GM12878 (cell line): ENCODE data around the gene POLR1F. TPM values are rescaled to one million over a fixed set of nuclear protein-coding genes. Genes with fewer than 3 reads are reported as not detected.

Source experiments
- ATAC-seq: fragments of 200-7000 bp; cut with Tn5 transposase; 3 replicates; pipeline ENCODE4 v1.9.1; 2020; ENCODE audit warnings: mild to moderate bottlenecking, moderate library complexity
- BruUV-seq: library from RNA; stranded (reverse); fragments of 400-500 nt; replicated peaks from 2 replicates; lab custom pipeline; 2021; lab: Mats Ljungman, UMichigan
- CTCF ChIA-PET: fragments of 300-600 bp; sonication (Branson Sonifier 250); formaldehyde crosslinking; extraction: SDS; loops from one replicate; lab custom pipeline; 2021; ENCODE audit warnings: inconsistent platforms; lab: Yijun Ruan, JAX
- POLR2A ChIA-PET: fragments of 350-600 bp; formaldehyde crosslinking; extraction: SDS; loops from one replicate; lab custom pipeline; 2021; ENCODE audit warnings: inconsistent platforms; lab: Charles Lee
- RAD21 ChIA-PET: fragments of 300-600 bp; sonication (Branson Sonifier 250); formaldehyde crosslinking; loops from one replicate; lab custom pipeline; 2023; ENCODE audit warnings: antibody characterized with exemption; ENCODE audit not compliant: unreplicated experiment; lab: Charles Lee
- SMC1A ChIA-PET: fragments of 300-600 bp; sonication (Branson Sonifier 250); formaldehyde crosslinking; loops from one replicate; lab custom pipeline; 2023; ENCODE audit not compliant: unreplicated experiment, uncharacterized antibody; lab: Charles Lee
- DNase-seq: peaks from one replicate; pipeline ENCODE4 v3.0.0-alpha.2; 2011; ENCODE audit warnings: low read depth, low spot score
- FAIRE-seq: peaks from 3 replicates; lab custom pipeline; 2011; peaks lifted over from hg19 to GRCh38; lab: Jason Lieb, UNC
- H2AFZ ChIP-seq: 2 replicates; pipeline ENCODE4 v1.6.0; 2011; ENCODE audit warnings: low read depth, low read length, control low read depth; ENCODE audit not compliant: control insufficient read depth
- H3K27ac ChIP-seq: 2 replicates; pipeline ENCODE4 v1.5.1; 2011; ENCODE audit warnings: control low read depth; ENCODE audit not compliant: control insufficient read depth, insufficient read depth
- H3K27me3 ChIP-seq, 2 experiments: replicated peaks in 1 of 2; 2 replicates each; pipeline versions ENCODE4 v1.6.0 to v1.6.1; 2011; ENCODE audit warnings: low read length in 1 of 2; ENCODE audit not compliant: control insufficient read depth in 2 of 2, insufficient read depth in 2 of 2
- H3K36me3 ChIP-seq, 2 experiments: 2 replicates each; pipeline ENCODE4 v1.5.1; 2011; ENCODE audit warnings: low read length in 1 of 2; ENCODE audit not compliant: control insufficient read depth in 2 of 2, insufficient read depth in 2 of 2
- H3K4me1 ChIP-seq: 2 replicates; pipeline ENCODE4 v1.6.1; 2011; ENCODE audit warnings: mild to moderate bottlenecking, low read length, moderate library complexity, mixed read lengths; ENCODE audit not compliant: control insufficient read depth, insufficient read depth
- H3K4me2 ChIP-seq: 2 replicates; pipeline ENCODE4 v1.6.0; 2011; ENCODE audit warnings: control low read depth; ENCODE audit not compliant: control insufficient read depth, insufficient read depth
- H3K4me3 ChIP-seq: fragments of 200-600 bp; sonication (generic); 2 replicates; pipeline ENCODE4 v1.5.1; 2016
- H3K79me2 ChIP-seq: 2 replicates; pipeline ENCODE4 v1.6.0; 2011; ENCODE audit warnings: low read length; ENCODE audit not compliant: control insufficient read depth, insufficient read depth
- H3K9ac ChIP-seq: 2 replicates; pipeline ENCODE4 v1.8.0; 2011; ENCODE audit warnings: low read length, control low read depth, mixed read lengths; ENCODE audit not compliant: control insufficient read depth, insufficient read depth
- H3K9me3 ChIP-seq: replicated peaks from 3 replicates; pipeline ENCODE4 v1.5.1; 2011; ENCODE audit warnings: mild to moderate bottlenecking, low read length; ENCODE audit not compliant: control insufficient read depth, insufficient read depth
- H4K20me1 ChIP-seq: 2 replicates; pipeline ENCODE4 v1.6.0; 2011; ENCODE audit not compliant: control insufficient read depth, insufficient read depth
- CTCF ChIP-seq, 3 experiments: IDR thresholded peaks in 2 of 3; conservative IDR thresholded peaks in 1 of 3; 2 replicates each; pipeline ENCODE4 v1.5.1; 2011; ENCODE audit warnings: low read depth in 3 of 3, low read length in 3 of 3, mild to moderate bottlenecking in 3 of 3, control low read depth in 2 of 3, moderate library complexity in 2 of 3, inconsistent platforms in 1 of 3, mixed read lengths in 1 of 3; ENCODE audit not compliant: control insufficient read depth in 2 of 3, insufficient read depth in 1 of 3; ENCODE audit errors: extremely low read depth in 1 of 3
- E2F4 ChIP-seq: IDR thresholded peaks from 2 replicates; pipeline ENCODE4 v1.6.1; 2012; ENCODE audit warnings: low read depth, low read length, improper control_type of control experiment
- FOS ChIP-seq: IDR thresholded peaks from 3 replicates; pipeline ENCODE4 v1.6.1; 2011; ENCODE audit warnings: borderline replicate concordance; ENCODE audit not compliant: insufficient read length; ENCODE audit errors: extremely low read depth
- HDAC2 ChIP-seq: fragments of 200-600 bp; sonication (generic); IDR thresholded peaks from 2 replicates; pipeline ENCODE4 v1.6.1; 2017
- IKZF2 ChIP-seq, 2 experiments: fragments of 450-650 bp; IDR thresholded peaks; 2 replicates each; pipeline ENCODE4 v1.6.1; 2017; ENCODE audit warnings: mild to moderate bottlenecking in 2 of 2, moderate library complexity in 2 of 2
- IRF5 ChIP-seq: fragments of 450-650 bp; IDR thresholded peaks from 2 replicates; pipeline ENCODE4 v1.6.1; 2017; ENCODE audit warnings: borderline replicate concordance
- MTA3 ChIP-seq: IDR thresholded peaks from 2 replicates; pipeline ENCODE4 v1.6.1; 2012; ENCODE audit warnings: low read length, inconsistent platforms, borderline replicate concordance
- NFYB ChIP-seq: IDR thresholded peaks from 2 replicates; pipeline ENCODE4 v1.6.1; 2011; ENCODE audit warnings: low read depth, mild to moderate bottlenecking, low read length, improper control_type of control experiment, moderate library complexity; ENCODE audit not compliant: insufficient read depth
- RAD21 ChIP-seq: IDR thresholded peaks from 2 replicates; pipeline ENCODE4 v1.6.1; 2011; ENCODE audit warnings: mild to moderate bottlenecking, low read depth, low read length, moderate library complexity; ENCODE audit not compliant: insufficient read depth
- SIN3A ChIP-seq: IDR thresholded peaks from 2 replicates; pipeline ENCODE4 v1.6.1; 2012; ENCODE audit warnings: low read depth, low read length, improper control_type of control experiment
- SIX5 ChIP-seq: IDR thresholded peaks from 2 replicates; pipeline ENCODE4 v1.6.1; 2011; ENCODE audit warnings: mild to moderate bottlenecking, low read depth, low read length, moderate library complexity; ENCODE audit not compliant: severe bottlenecking
- SMARCA5 ChIP-seq: fragments of 450-650 bp; IDR thresholded peaks from 2 replicates; pipeline ENCODE4 v1.6.1; 2017; ENCODE audit warnings: mild to moderate bottlenecking
- SMC3 ChIP-seq: IDR thresholded peaks from 2 replicates; pipeline ENCODE4 v1.6.1; 2011; ENCODE audit warnings: low read length, improper control_type of control experiment, borderline replicate concordance
- SRF ChIP-seq, 2 experiments: IDR thresholded peaks; 2 replicates each; pipeline ENCODE4 v1.6.1; 2011; ENCODE audit warnings: low read depth in 2 of 2, low read length in 2 of 2, mild to moderate bottlenecking in 1 of 2, moderate library complexity in 1 of 2
- ZNF274 ChIP-seq: IDR thresholded peaks from one replicate; pipeline ENCODE4 v1.8.0; 2011; ENCODE audit not compliant: insufficient read length, insufficient read depth
- WGBS: methylation state at CpG from one replicate; pipeline ENCODE4 v1.1.6; 2016; ENCODE audit warnings: low lambda C conversion rate; ENCODE audit not compliant: insufficient replicate concordance, insufficient coverage; ENCODE audit errors: missing lambda C conversion rate; 5-methylcytosine and 5-hydroxymethylcytosine counted together
- in situ Hi-C: fragments of 300-500 bp; cut with MboI; formaldehyde crosslinking; loops from 9 replicates; pipeline ENCODE4 v1.14.3; 2018; ENCODE audit warnings: mixed read lengths
- intact Hi-C: fragments of 100-400 bp; cut with micrococcal nuclease; formaldehyde crosslinking; loops from one replicate; pipeline ENCODE4 v1.14.2; 2022; ENCODE audit not compliant: unreplicated experiment
- polyA plus RNA-seq, 11 experiments: library from polyadenylated mRNA; depleted of rRNA in 4 of 11; unstranded in 6 of 11; stranded (reverse) in 5 of 11; fragments of >200 nt; fragmentation: Nextera tagmentation in 4 of 11; fragmentation: Illumina TruSeq in 1 of 11; extraction: Ambion mirVana in 4 of 11; extraction: Trizol in 1 of 11; gene quantifications; 1 replicate in 1 of 11; 2 replicates in 10 of 11; pipeline versions ENCODE4 v1.2.1 to v1.2.3, GENCODE V29; 2011 to 2016; ENCODE audit warnings: inconsistent platforms in 2 of 11, missing spikeins in 2 of 11, low read depth in 1 of 11
- total RNA-seq, 4 experiments: library from RNA; depleted of rRNA in 3 of 4; stranded (reverse); fragments of >200 nt in 3 of 4; fragmentation: Illumina TruSeq in 1 of 4; extraction: Trizol in 1 of 4; gene quantifications; 2 replicates each; pipeline versions ENCODE4 v1.2.1 to v1.2.3, GENCODE V29; 2013 to 2021

POLR1F gene
- total and polyA plus RNA-seq, 10 of the 15 experiments (the other 5 are each of a cell fraction or from before 2014, with no cell fraction given): 16.9 to 129 (median 29.7) TPM

- TF ChIP-seq IKZF2 (IDR thresholded peaks at IDR 0.05) (no peak), SIX5 (no peak), MTA3 (no peak), E2F4 (no peak), SRF (IDR thresholded peaks at IDR 0.05; ENCODE audit: low read depth in 2 of 2, low read length in 2 of 2) (no peak), FOS (no peak), ZNF274 (no peak), SMARCA5 (no peak)
Observed at GRCh38 chr7:19749658-19750057, 40.8 kb upstream of the POLR1F start (continued).

GRCh38 chr7:19747740-19748339 lies 39.0 kb upstream of the POLR1F start:
- ATAC-seq: peak; percentile 76

More at GRCh38 chr7:19747740-19748339, 39.0 kb upstream of the POLR1F start:
- in situ Hi-C loops (loop anchor here (5.0 to 10.0 kb wide), 2 partner anchors 849 to 1497 kb away; no protein-coding TSS in a partner anchor), intact Hi-C loops (loop anchor here (1.0 to 10.0 kb wide), 4 partner anchors 697 to 1507 kb away; no protein-coding TSS in a partner anchor)
- no peak overlapping the region for H2AFZ ChIP-seq
- no peaks in the 10 kb centered on the region for H3K9me3 ChIP-seq
- RAD21 ChIA-PET: interaction anchor here (0.6 to 3.6 kb wide), 29 partner anchors 11 to 1506 kb away, joined by 3 to 86 read pairs (median 4); partner anchors contain the start of genes ITGB8 and POLR1F
- H3K27ac ChIP-seq: no peak overlapping the region
- no peak overlapping the region for H3K4me2 ChIP-seq
- CTCF ChIA-PET: interaction anchor here (0.6 to 4.5 kb wide), 48 partner anchors 9 to 1515 kb away, joined by 3 to 116 read pairs (median 4); partner anchors contain the start of genes POLR1F and TMEM196
- H3K27me3 ChIP-seq: no peaks in the 10 kb centered on the region
- BruUV-seq: no TSS peak
- no peak for TF ChIP-seq IRF5
- peak; percentile 47 to 61 (median 47); a peak in 5 of 6 replicates for TF ChIP-seq CTCF (IDR thresholded peaks at IDR 0.05 in 2 of 3, conservative IDR thresholded peaks at IDR 0.05 in 1 of 3; ENCODE audit: control insufficient read depth in 2 of 3, extremely low read depth in 1 of 3, insufficient read depth in 1 of 3, low read depth in 3 of 3, low read length in 3 of 3)
- TF ChIP-seq RAD21: peak; percentile 63
- no peak for TF ChIP-seq HDAC2
- no peak for TF ChIP-seq SIN3A
- TF ChIP-seq NFYB: no peak
- peak; percentile 59; the same call in 1 of the 2 replicates for TF ChIP-seq SMC3
- H3K36me3 ChIP-seq: no peaks in the 10 kb centered on the region
- POLR2A ChIA-PET: interaction anchor here (0.6 kb wide), 1 partner anchor 580 kb away, joined by 4 read pairs; no protein-coding TSS in a partner anchor
- H3K79me2 ChIP-seq: no peaks in the 10 kb centered on the region
- H3K4me1 ChIP-seq: no peaks in the 10 kb centered on the region
- WGBS: 30% methylated on average over 4 of the region's 4 CpGs
- SMC1A ChIA-PET: interaction anchor here (0.6 to 4.1 kb wide), 17 partner anchors 9 to 1506 kb away, joined by 3 to 67 read pairs (median 3); partner anchors contain the start of gene POLR1F
- H3K4me3 ChIP-seq: no peak overlapping the region
- DNase-seq: no peak
- no peak for FAIRE-seq
- H4K20me1 ChIP-seq: no peaks in the 10 kb centered on the region
- H3K9ac ChIP-seq: no peak overlapping the region
